UCSD-AML1 (cell line): Measurements from ENCODE around the gene UIMC1.

Experiments used
- DNase-seq: peaks from one replicate; lab custom pipeline; 2025; ENCODE audit not compliant: unreplicated experiment; lab: John Stamatoyannopoulos, UW

UIMC1 gene

GRCh38 chr5:176956756-176957155 lies 49.8 kb downstream of the UIMC1 start:
- no peak for DNase-seq

GRCh38 chr5:176955895-176956294 lies 50.7 kb downstream of the UIMC1 start:
- no peak for DNase-seq

GRCh38 chr5:176954050-176954449 lies 52.5 kb downstream of the UIMC1 start:
- no peak for DNase-seq

- DNase-seq, result no peak
Observed at GRCh38 chr5:176952531-176953193, 53.9 kb downstream of the UIMC1 start.

- DNase-seq, result no peak
Observed at GRCh38 chr5:176948458-176948857, 58.1 kb downstream of the UIMC1 start.

GRCh38 chr5:176947847-176948246 lies 58.7 kb downstream of the UIMC1 start:
- DNase-seq, result no peak

- no peak for DNase-seq
Observed at GRCh38 chr5:176944268-176944667, 62.3 kb downstream of the UIMC1 start.

GRCh38 chr5:176943816-176944215 lies 62.8 kb downstream of the UIMC1 start:
- no peak for DNase-seq

- no peak for DNase-seq
Observed at GRCh38 chr5:176941951-176942350, 64.6 kb downstream of the UIMC1 start.

- DNase-seq, result no peak
Observed at GRCh38 chr5:176938472-176938871, 68.1 kb downstream of the UIMC1 start.

GRCh38 chr5:176935017-176935416 lies 71.6 kb downstream of the UIMC1 start:
- DNase-seq, result no peak

- DNase-seq, result no peak
Observed at GRCh38 chr5:176934309-176934930, 72.2 kb downstream of the UIMC1 start.

- DNase-seq, result no peak
Observed at GRCh38 chr5:176929654-176930053, 76.9 kb downstream of the UIMC1 start.

- no peak for DNase-seq
Observed at GRCh38 chr5:176927562-176927961, 79.0 kb downstream of the UIMC1 start.

GRCh38 chr5:176922817-176923216 lies 83.8 kb downstream of the UIMC1 start:
- no peak for DNase-seq

- DNase-seq, result no peak
Observed at GRCh38 chr5:176921714-176922113, 84.9 kb downstream of the UIMC1 start.

GRCh38 chr5:176918613-176919012 lies 88.0 kb downstream of the UIMC1 start:
- DNase-seq, result no peak

GRCh38 chr5:176916337-176916736 lies 90.2 kb downstream of the UIMC1 start:
- no peak for DNase-seq

- DNase-seq, result no peak
Observed at GRCh38 chr5:176915906-176916305, 90.7 kb downstream of the UIMC1 start.

- no peak for DNase-seq
Observed at GRCh38 chr5:176912115-176912514, 94.5 kb downstream of the UIMC1 start.

GRCh38 chr5:176908675-176909368 lies 97.8 kb downstream of the UIMC1 start:
- DNase-seq, result no peak

GRCh38 chr5:176906796-176907195 lies 99.8 kb downstream of the UIMC1 start:
- no peak for DNase-seq
